DOHH2 (cell line): ENCODE data around the gene TAF3.

Source experiments
- CTCF ChIP-seq: fragments of 200-600 bp; sonication (generic); IDR thresholded peaks from one replicate; pipeline ENCODE4 v1.5.1; 2014; ENCODE audit warnings: antibody characterized with exemption, mild to moderate bottlenecking, low read depth, low read length; ENCODE audit not compliant: poor library complexity, severe bottlenecking
- EZH2phosphoT487 ChIP-seq: fragments of 200-600 bp; sonication (generic); IDR thresholded peaks from 2 replicates; pipeline ENCODE4 v1.6.1; 2017; ENCODE audit warnings: borderline replicate concordance, mild to moderate bottlenecking, antibody characterized with exemption, low read length, moderate library complexity, mixed read lengths

GRCh38 chr10:7955446-7955845, 137.1 kb downstream of the TAF3 start:
- TF ChIP-seq CTCF (no peak), EZH2phosphoT487 (no peak)
